Airway epithelial cell (primary cell): ENCODE results near the gene PRKAR1B. TPM values are rescaled to one million over a fixed set of nuclear protein-coding genes. Genes with fewer than 3 reads are reported as not detected.

Experiments used
- total RNA-seq: library from RNA; depleted of rRNA; stranded (reverse); fragments of >200 nt; gene quantifications from 2 replicates; pipeline ENCODE4 v1.2.3, GENCODE V29; 2015

The PRKAR1B gene
- total RNA-seq = 9.3 and 17.4 TPM in 2 replicates

DNA sequence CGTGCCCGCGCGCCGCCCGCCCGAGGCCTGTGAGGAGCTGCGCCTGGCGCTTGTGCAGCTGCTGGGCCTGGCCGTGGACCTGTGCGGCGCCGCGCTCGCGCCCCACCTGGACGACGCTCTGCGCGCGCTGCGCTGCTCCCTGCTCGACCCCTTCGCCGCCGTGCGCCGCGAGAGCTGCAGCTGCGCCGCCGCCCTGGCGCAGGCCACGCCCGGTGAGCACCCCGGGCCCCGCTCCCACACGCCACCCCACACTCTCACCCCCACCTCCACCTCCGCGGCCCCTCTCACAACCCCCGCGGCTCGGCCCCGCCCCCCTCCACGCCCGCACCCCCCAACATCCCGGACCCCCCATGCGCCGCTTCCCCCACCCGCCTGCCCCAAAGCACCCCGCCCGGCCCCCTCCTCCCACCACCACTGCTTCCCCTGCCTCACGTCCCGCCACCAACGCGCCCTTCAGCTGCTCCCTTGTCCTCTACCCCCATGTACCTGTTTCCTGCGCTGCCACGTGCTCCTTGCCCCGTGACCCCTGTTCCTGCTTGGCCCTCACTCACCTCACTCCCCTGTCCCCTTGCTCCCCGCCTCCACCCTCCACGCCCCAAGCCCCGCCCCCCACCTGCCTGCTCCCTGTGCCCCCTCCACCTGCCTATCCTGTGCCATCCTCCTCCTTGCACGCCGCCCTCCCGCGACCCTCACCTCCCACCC lies at the start of gene PRKAR1B:
Gene PRKAR1B, minus strand, starts transcription at position 178 of the 702 bp plus-strand sequence. CDS start 15,776 bp downstream, outside the sequence.

DNA sequence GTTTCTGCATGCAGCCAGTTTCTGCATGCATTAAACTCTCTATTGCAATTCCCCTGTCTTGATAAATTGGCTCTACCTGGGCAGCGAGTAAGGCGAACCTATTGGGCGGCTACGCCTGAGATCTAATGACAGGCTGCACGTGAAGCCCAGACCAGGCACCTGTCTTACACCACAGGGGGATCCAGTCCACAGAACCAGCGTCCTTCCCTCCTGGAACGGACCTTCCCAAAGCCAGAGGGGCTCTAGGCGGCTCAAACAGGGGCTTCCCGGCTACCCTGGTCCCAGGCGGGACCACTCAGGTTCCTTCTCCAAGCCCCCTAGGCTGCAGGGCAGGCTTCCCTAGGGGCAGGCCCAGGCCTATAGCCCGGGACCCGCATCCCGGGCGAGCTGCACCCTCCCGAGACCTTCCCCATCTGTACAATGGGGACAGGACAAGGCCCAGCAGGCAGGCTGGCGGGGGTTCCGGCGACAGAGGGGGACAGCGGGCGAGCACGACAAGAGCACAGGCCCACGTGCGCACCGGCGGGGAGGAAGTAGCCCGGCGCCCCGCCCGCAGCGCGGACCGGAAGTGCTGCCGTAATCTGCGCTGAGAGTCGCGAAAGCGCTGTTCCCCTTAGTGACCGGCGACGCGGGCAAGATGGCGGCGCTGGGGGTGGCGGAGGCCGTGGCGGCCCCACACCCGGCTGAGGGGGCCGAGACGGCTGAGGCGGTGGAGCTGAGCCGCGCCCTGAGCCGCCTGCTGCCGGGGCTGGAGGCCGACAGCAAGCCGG lies 812 bp downstream of the PRKAR1B start, which contains the start of gene DNAAF5:
Gene DNAAF5, plus strand, starts transcription at position 616 of the 770 bp plus-strand sequence. Its CDS starts 22 bp downstream, at position 638.

GRCh38 chr7:519484-520390 lies 207.3 kb downstream of the PRKAR1B start, which contains the start of gene PDGFA:
Gene PDGFA, minus strand, starts transcription at chr7:519846. Its CDS starts 845 bp downstream, at chr7:519001.

Other genes with a start within 250 kb of the PRKAR1B start
- gene PDGFA, start 207.4 kb downstream of the PRKAR1B start, total RNA-seq = 58.2 and 72.8 TPM in 2 replicates
- gene DNAAF5, start 582 bp downstream of the PRKAR1B start, total RNA-seq = 57.6 and 65.0 TPM in 2 replicates
- 102 and 138 TPM in 2 replicates for gene SUN1, start 105.2 kb upstream of the PRKAR1B start, total RNA-seq
- 27.8 and 37.5 TPM in 2 replicates for gene GET4, start 149.3 kb upstream of the PRKAR1B start, total RNA-seq
- 20.8 and 32.2 TPM in 2 replicates for gene ADAP1, start 227.4 kb upstream of the PRKAR1B start, total RNA-seq
- 5.3 and 8.2 TPM in 2 replicates for gene COX19, start 248.3 kb upstream of the PRKAR1B start, total RNA-seq